Measurements from ENCODE around the gene TMEM72. TPM values are rescaled to one million over a fixed set of nuclear protein-coding genes. Genes with fewer than 3 reads are reported as not detected.
A peak's percentile ranks its signal among the peaks of the same experiment; 100 is the strongest.

The TMEM72 gene
- total and polyA plus RNA-seq, 4 donors, result 0.02 to 0.33 TPM; not detected in 2

- Histone ChIP-seq H3K9ac (ENCODE audit: low read depth in 1 of 2, low read length in 2 of 2) (peak overlapping the region in 1 of 2 donors; percentile 29), H3K27me3 (ENCODE audit: control insufficient read depth in 4 of 4, insufficient read depth in 4 of 4, low read length in 3 of 4) (no peaks in the 10 kb centered on the region), H3K36me3 (ENCODE audit: control insufficient read depth in 4 of 4, insufficient read depth in 3 of 4, low read depth in 1 of 4, low read length in 3 of 4) (peaks cover 0 to 5% (median under 1%) of the 10 kb centered on the region in 4 donors), H3K9me3 (ENCODE audit: control insufficient read depth in 4 of 4, low read length in 3 of 4) (no peaks in the 10 kb centered on the region), H3K4me1 (ENCODE audit: control insufficient read depth in 4 of 4, insufficient read depth in 4 of 4, low read length in 3 of 4) (peaks cover 14 to 41% (median 33%) of the 10 kb centered on the region in 4 donors), H3K27ac (ENCODE audit: low read depth in 1 of 2, low read length in 2 of 2) (peak overlapping the region; percentile 91 to 94), H3K4me3 (ENCODE audit: low read depth in 1 of 3, low read length in 3 of 3) (peak overlapping the region in 2 of 3 donors; percentile 68 to 88)
- WGBS, result 14% methylated on average over 10 of the region's 10 CpGs
- TF ChIP-seq JUND (IDR thresholded peaks at IDR 0.05), result peak in 1 of 2 donors; percentile 59
- no peak for TF ChIP-seq YY1 (IDR thresholded peaks at IDR 0.05)
- peak; percentile 18 for TF ChIP-seq SP1 (IDR thresholded peaks at IDR 0.05)
- TF ChIP-seq FOXA1 (IDR thresholded peaks at IDR 0.05), result no peak
- peak; percentile 16 to 33 for TF ChIP-seq RXRA (IDR thresholded peaks at IDR 0.05)
- TF ChIP-seq NR2F2 (IDR thresholded peaks at IDR 0.05), result peak; percentile 35
- DNase-seq (ENCODE audit: low spot score), result no peak
Measured at GRCh38 chr10:44975431-44976331, 64.5 kb downstream of the TMEM72 start.

DNA sequence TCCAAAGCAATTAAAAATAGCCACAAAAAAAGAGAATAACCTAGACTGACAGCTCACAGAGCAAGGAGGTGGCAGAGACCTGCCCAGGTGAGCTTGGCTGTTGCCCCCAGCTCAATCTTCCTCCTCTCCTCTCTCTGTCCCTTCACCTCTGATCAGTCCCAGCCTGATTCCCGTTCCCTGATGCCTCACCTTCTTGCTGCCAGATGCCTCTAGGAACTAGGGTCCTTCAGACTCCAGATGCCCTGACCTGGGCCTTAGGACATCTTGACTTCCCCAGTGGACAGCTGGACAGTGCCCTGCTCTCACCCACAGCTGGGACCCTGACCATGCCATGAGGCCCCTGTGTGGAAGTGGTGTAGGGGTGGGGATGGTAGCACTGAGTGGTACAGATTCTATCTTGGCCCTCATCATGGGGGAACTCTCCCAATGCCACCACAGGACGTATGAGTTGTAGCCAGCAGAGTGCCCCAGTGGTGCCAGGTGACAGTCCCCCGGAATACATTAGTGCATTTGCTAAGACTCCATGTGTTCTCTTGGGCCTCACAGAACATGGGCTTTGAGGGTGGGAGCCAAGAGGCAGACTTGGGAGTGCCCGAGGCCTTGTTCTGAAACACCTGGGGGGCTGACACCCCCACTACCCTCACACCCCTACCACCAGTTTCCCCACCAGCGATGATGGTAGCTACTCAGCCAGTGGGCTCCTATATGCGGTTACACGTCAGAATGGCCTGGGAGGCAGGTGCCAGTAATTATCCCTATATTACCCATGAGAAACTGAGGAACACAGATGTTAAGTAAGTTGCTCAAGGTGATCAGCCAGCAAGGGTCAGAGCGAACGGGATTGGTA is 65.4 kb downstream of the TMEM72 start:
- Histone ChIP-seq H3K9ac (ENCODE audit: low read depth in 1 of 2, low read length in 2 of 2) (peak overlapping the region; percentile 92 to 95), H3K27me3 (ENCODE audit: control insufficient read depth in 4 of 4, insufficient read depth in 4 of 4, low read length in 3 of 4) (no peaks in the 10 kb centered on the region), H3K9me3 (ENCODE audit: control insufficient read depth in 4 of 4, low read length in 3 of 4) (no peaks in the 10 kb centered on the region), H3K4me1 (ENCODE audit: control insufficient read depth in 4 of 4, insufficient read depth in 4 of 4, low read length in 3 of 4) (peaks cover 17 to 50% (median 41%) of the 10 kb centered on the region in 4 donors), H3K27ac (ENCODE audit: low read depth in 1 of 2, low read length in 2 of 2) (peak overlapping the region; percentile 91 to 94), H3K36me3 (ENCODE audit: control insufficient read depth in 4 of 4, insufficient read depth in 3 of 4, low read depth in 1 of 4, low read length in 3 of 4) (peaks cover 0 to 5% (median under 1%) of the 10 kb centered on the region in 4 donors), H3K4me3 (ENCODE audit: low read depth in 1 of 3, low read length in 3 of 3) (peak overlapping the region; percentile 68 to 90 (median 88))
- WGBS, result 53% methylated on average over 9 of the region's 9 CpGs
- TF ChIP-seq HNF4G (IDR thresholded peaks at IDR 0.05) (no peak), EGR1 (IDR thresholded peaks at IDR 0.05; ENCODE audit: low read depth in 2 of 2) (no peak), GABPA (IDR thresholded peaks at IDR 0.05 in 1 of 2, conservative IDR thresholded peaks at IDR 0.05 in 1 of 2) (no peak), SP1 (IDR thresholded peaks at IDR 0.05) (no peak), FOXA1 (IDR thresholded peaks at IDR 0.05) (no peak), CTCF (IDR thresholded peaks at IDR 0.05; ENCODE audit: low read depth, low read length, missing input control) (no peak)
- TF ChIP-seq, protein P1, sequence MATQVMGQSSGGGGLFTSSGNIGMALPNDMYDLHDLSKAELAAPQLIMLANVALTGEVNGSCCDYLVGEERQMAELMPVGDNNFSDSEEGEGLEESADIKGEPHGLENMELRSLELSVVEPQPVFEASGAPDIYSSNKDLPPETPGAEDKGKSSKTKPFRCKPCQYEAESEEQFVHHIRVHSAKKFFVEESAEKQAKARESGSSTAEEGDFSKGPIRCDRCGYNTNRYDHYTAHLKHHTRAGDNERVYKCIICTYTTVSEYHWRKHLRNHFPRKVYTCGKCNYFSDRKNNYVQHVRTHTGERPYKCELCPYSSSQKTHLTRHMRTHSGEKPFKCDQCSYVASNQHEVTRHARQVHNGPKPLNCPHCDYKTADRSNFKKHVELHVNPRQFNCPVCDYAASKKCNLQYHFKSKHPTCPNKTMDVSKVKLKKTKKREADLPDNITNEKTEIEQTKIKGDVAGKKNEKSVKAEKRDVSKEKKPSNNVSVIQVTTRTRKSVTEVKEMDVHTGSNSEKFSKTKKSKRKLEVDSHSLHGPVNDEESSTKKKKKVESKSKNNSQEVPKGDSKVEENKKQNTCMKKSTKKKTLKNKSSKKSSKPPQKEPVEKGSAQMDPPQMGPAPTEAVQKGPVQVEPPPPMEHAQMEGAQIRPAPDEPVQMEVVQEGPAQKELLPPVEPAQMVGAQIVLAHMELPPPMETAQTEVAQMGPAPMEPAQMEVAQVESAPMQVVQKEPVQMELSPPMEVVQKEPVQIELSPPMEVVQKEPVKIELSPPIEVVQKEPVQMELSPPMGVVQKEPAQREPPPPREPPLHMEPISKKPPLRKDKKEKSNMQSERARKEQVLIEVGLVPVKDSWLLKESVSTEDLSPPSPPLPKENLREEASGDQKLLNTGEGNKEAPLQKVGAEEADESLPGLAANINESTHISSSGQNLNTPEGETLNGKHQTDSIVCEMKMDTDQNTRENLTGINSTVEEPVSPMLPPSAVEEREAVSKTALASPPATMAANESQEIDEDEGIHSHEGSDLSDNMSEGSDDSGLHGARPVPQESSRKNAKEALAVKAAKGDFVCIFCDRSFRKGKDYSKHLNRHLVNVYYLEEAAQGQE (IDR thresholded peaks at IDR 0.05), result peak; percentile 18
- no peak for DNase-seq (ENCODE audit: low spot score)
